GM21723 (cell line): ENCODE measurements around the gene YIPF5.

ENCODE experiments used
- ATAC-seq: cut with Tn5 transposase; IDR thresholded peaks from one replicate; pipeline ENCODE4 v1.9.1; 2021; ENCODE audit warnings: mild to moderate bottlenecking, moderate library complexity; ENCODE audit not compliant: unreplicated experiment

YIPF5 gene

DNA sequence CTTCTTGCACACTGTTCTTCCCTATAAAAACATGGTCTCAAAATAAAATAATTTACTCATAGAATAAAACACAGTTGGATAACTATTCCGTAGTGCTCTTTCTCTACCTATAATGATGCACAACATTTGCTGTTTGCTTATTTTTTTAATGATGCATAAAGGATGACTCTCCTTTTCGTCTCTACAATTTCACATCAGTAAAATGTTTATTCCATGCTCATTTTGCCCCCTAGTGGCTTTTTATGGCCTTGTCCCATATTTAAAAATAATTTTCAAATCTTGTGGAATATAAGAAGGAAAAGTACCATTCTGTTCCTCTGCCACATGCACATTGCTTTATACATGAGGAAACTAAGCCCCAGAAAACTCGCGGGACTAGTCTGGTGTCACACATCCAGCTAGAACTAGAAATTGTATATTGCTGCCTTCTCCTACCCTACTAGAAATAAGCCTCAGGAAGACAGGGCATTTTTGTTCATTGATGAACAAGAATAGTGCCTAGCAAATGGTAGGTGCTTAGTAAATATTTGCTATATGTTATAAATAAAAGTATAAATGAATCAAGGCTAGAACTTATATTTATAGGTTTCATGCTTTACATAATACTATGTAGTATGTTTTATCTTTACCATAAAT is 12.9 kb upstream of the YIPF5 start:
- no peak for ATAC-seq

GRCh38 chr5:144179226-144179625 is 8.8 kb upstream of the YIPF5 start:
- no peak for ATAC-seq

DNA sequence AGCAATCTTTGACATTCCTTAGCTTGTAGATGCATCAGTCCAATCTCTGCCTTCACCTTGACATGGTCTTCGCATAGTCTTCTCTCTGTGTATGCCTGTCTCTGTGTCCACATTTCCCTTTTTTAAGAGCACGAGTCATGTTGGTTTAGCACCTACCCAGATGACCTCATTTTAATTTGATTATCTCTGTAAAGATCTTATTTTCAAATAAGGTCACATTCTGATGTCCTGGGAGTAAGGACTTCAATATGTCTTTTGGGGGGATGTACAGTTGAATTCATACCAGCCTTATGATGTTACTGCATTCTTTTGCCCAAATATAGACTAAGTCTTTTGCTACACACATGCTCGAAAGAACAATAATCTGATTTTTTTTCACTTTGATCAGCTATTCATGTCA is 7.1 kb upstream of the YIPF5 start:
- no peak for ATAC-seq

DNA sequence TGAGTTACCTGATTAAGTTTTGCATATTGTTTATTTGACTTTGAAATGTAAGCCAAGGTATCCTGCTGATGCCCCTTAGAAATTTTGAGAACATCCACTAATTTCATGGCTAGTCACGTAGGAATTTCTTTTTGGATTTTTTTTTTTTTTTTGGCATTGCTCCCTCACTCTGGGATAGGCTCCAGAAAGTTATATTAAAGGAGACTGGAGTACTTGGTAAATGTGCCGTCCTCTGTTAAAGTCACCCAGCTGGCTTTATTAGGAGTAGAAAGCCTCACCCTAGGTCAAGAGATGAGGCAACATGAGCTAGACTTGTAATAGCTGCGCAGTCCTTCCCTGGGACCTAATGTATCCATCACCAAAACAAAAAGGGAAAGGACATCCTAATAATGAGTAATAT is 3.3 kb upstream of the YIPF5 start:
- ATAC-seq = no peak

DNA sequence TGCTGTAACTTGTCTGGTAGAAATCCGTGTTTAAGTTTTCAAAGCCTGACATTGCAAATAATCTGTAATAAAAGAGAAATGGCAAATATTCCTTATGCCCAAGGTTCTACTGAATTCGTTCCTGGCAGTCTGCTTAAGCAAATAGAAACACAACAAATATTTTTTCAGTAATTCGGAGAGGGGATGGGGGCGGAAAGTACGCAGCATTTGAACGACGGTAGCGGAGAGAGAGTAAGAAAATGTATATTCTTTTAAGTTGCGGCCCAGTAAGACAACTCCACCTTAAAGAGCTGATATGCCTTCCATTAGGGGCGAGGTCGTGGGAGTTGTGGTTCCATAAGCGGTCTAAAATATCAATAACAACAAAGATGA is 569 bp downstream of the YIPF5 start:
- ATAC-seq = peak; percentile 0

- ATAC-seq = no peak
Observed at GRCh38 chr5:144167998-144168397, 2.5 kb downstream of the YIPF5 start.

DNA sequence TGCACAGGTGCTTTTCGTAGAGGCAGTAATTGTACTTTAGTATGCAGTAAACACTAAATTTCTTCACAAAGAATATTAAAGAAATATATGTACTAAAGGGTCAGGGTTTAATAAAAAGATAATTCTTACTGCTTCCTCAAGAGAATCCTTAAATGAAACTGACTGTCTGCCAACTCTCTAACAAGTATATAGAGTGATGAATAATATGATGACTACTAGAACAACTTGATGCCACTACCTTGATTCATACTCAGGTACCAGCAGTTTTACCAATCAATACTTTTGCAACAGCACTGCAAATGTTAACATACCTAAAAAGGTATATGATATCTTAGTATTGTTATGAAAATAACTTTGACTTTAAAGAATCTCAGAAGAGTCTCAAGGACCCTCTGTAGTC is 3.8 kb downstream of the YIPF5 start:
- ATAC-seq = no peak

- ATAC-seq = no peak
Observed at GRCh38 chr5:144162686-144163085, 7.8 kb downstream of the YIPF5 start.

- ATAC-seq = no peak
Observed at GRCh38 chr5:144156767-144157171, 13.7 kb downstream of the YIPF5 start.

DNA sequence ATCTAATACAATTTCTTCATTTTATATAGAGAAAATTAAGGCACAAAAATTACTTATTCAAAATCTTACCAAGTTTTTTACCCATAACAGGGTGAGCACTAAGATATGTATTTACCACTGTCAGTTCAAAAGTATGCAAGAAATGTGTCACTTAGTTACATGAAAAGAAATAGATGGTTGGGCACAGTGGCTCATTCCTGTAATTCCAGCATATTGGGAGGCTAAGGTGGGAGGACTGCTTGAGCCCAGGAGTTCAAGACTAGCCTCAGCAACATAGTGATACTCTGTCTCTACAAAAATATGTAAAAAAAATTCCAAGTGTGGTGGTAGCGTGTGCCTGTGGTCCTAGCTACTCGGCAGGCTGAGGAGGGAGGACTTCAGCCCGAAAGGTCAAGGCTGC is 19.4 kb downstream of the YIPF5 start:
- no peak for ATAC-seq

- no peak for ATAC-seq
Observed at GRCh38 chr5:144144956-144145751, 25.3 kb downstream of the YIPF5 start.

DNA sequence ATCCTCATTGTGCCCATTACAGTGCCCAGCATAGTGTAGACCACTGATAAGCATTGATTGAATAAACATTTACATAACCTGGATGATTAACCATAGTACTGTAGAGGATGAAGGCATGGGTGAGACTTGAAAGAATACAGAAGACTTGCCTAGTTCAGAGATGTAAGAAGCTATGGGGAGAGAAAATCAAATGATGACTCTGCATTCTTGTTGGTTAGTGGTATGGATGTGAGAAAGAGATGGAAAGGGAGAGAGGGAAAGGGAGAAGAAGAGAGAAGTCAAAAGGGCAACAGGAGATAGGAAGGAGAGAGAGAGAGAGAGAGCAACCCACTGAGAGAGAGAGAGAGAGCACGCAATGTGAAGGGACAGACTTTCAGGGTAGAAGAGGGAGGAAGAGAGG is 26.8 kb downstream of the YIPF5 start:
- ATAC-seq = no peak

GRCh38 chr5:144142824-144143162 is 27.7 kb downstream of the YIPF5 start:
- ATAC-seq = peak; percentile 9

DNA sequence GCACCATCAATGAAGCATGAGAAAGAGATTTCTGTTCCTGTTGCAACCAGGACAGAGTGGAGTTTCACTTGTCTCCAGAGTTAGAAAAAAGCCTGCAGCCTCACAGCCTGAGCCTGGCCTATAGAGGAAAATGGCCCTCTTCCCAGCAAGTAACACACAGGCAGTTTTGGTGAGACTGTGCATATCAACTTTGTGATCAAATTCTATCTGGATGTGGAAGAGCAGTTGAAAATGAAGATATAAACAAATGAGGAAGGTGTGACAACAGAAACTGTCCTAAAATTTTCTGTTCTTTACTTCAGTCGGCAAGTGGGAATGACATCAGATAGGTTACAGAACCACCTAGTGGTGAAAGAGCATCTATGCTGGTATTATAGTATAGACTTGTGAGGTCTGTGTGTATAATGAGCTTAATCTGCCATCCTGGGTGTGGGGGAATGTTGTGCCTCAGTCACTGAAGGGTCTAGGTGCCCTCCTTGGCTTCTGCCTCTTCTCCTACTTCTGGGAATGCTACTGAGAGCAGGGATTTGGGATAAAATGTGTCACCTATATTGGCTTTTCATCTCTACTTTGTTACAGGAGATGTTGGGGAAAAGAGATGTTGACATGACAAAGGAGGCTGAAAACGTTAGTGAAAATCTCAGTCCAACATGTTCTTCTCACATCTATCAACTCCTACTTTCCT is 28.2 kb downstream of the YIPF5 start:
- ATAC-seq = peak; percentile 98

- ATAC-seq = no peak
Observed at GRCh38 chr5:144141585-144141984, 28.9 kb downstream of the YIPF5 start.

- ATAC-seq = no peak
Observed at GRCh38 chr5:144139586-144139985, 30.9 kb downstream of the YIPF5 start.

DNA sequence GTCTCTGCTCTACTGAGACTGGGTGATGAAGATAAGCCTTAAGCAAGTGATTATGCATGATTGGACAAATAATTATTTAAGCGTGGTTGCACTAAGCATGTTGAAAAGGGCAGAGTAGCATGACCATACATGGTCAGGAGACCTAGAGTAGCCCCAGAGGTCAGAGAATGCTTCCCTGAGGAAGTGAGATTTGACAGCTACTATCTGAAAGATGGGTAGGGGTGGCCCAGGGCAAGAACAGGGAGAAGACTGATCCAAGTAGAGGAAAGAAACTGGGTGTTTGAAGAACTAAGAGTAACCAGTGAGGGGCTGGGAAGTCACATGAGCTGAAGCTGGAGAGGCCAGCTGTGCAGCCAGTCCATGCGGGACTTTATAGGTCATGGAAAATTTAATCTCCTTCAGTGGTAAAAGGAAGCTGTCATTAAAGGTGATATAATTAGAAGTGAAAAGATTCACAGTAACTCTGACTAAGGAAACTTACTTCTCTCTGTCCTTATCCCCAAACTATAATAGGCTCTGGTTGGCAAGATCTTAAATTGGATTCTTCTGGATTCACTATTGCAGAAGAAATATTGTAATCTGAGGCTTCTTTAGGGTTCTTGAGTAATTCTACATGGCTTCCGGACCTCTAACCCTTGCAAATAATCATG is 35.2 kb downstream of the YIPF5 start:
- no peak for ATAC-seq

GRCh38 chr5:144134194-144134826 is 36.1 kb downstream of the YIPF5 start:
- no peak for ATAC-seq

DNA sequence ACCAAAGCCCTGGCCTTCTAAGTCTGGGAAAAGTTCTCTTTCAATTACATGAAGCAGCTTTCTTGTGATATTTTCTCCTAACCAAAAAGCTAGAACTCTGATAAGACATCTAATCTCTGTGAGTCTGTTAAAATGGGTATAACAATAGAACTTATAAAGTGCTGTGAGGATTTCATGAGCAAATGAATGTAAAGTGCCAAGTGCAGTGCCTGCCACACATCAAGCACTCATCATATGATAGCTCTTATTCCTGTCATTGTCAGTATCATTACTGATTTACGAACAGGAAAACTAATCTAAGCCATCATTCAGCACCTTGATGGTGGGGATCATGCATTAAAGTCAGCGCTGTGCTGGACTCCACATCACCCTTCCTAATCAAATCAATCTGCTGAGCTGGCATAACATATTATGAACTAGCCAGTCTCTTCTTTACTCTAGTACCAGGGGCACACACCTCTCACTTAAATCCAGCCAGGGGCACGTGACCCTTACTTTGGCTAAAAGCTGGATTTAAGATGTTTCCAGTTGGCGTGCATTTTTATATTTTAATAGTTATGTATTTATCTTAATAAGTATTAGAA is 37.3 kb downstream of the YIPF5 start:
- no peak for ATAC-seq

GRCh38 chr5:144131261-144131660 is 39.2 kb downstream of the YIPF5 start:
- ATAC-seq = no peak

DNA sequence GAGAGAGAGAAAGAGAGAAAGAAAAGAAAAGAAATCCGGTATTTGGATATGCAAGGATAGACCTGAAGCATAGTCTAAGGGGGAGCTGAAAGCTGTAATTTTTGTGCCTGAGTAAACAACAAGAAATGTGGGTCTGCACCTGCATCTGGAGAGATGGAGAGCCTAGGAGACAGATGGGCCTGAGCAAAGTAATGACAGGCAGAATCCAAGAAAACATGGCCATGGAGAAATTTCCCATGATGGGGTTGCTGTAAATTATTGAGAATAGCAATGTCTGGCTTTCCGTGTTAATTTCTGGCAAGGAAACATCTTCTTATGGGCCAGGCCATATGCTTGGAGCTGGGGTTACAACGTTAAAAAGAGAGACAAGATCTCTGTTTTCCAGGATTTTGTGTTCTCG is 40.2 kb downstream of the YIPF5 start:
- ATAC-seq = no peak
